ENCODE results near the gene PTGDR2.

DNA sequence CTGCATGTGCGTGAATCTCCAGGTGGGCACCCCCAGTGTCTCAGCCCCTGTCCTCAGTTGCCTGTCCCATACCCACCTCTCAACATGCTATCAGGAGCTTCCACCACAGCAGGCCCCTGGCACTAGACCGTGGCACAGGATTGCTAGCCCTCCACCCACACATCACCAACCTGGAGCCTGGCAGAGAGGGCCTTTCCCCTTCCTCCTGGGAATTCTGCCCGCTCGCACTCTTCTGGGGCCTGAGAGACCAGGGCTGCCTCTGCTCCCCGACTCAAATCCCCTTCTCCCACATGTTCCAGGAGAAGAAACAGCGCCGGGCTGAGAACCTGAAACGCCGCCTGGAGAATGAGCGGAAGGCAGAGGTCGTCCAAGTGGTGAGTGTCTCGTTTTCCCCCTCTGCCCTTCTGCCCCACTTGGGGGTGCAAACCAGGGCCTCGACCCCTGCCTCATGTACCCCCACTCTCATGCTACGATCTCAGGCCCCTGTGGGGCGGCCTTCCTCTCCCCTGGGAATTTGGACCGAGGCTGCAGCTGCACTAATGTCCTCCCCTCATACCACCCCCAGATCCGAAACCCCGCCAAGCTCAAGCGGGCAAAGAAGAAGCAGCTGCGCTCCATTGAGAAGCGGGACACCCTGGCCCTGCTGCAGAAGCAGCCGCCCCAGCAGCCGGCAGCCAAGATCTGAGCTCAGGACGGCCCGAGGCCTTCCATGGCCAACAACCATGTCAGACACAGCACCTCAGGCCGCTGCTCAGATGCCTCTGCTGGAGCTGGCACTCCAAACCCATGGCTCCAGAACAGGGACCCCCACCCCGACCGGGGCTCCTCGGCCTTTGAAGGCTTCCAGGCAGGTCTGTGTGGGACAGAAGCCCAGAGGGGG is 5.9 kb downstream of the PTGDR2 start:
- no peak for TF ChIP-seq POLR2A (IDR thresholded peaks at IDR 0.05; ENCODE audit: low read length)
- TF ChIP-seq GATA1 (IDR thresholded peaks at IDR 0.05; ENCODE audit: low read depth, low read length), result no peak
